GM18870 (cell line): ENCODE measurements around the gene PHLDA3.

Experiments used
- ATAC-seq: cut with Tn5 transposase; IDR thresholded peaks from one replicate; pipeline ENCODE4 v1.9.1; 2021; ENCODE audit warnings: moderate library complexity; ENCODE audit not compliant: unreplicated experiment

The PHLDA3 gene

DNA sequence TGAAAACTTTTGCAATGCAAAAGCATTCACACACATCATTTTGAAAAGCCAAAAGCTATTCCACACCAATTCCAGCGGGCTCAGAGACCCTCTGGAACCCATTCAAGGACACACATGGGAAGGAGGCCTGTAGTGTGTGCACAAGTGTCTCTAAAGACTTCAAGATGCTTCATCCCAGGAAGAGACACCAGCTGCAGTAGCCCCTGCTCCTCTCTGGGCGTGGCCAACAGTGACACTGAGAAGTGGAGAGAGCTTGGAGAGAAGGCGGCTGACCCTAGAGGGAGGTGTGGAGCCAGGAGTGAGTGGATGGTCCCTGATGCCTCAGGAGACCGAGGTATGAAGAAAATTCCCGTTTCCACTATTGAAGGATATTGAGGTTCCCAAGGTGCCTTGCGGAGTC, 32.6 kb downstream of the PHLDA3 start:
- no peak for ATAC-seq

DNA sequence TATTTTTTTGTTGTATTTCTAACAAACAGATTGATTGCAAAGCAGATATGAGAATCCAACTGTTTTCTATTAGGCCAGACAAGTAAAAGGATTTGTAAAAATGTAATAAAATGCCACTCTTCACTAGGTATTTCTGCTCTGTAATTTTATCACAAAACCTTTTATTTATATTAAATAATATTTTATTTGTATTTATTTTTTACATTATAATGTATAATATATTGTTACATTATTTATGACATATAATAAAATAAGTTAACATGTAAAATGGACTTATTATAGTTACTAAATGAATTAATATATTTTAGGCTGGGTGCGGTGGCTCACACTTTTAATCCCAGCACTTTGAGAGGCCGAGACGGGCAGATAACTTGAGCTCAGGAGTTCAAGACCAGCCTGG, 34.7 kb downstream of the PHLDA3 start:
- ATAC-seq: no peak

GRCh38 chr1:201433609-201434008, 35.4 kb downstream of the PHLDA3 start:
- no peak for ATAC-seq

DNA sequence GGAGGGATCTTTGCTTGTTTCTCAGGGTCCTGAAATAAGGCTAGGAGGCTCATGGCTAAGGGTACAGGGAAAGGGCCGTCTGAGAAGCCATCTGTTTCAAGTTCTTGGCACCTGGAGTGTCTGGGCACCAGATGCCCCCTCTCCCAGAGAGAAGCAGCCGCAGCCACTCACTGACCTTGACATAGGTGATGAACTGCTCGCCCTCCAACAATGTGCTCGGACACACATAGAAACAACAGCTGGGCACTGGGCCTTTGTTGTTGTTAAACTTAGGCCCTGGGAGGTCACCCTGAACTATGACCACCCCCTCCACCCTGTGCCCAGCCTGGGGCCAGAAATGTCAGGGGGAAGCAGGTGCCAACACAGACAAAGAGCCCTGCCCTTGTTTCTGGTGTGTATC, 38.2 kb downstream of the PHLDA3 start:
- no peak for ATAC-seq

DNA sequence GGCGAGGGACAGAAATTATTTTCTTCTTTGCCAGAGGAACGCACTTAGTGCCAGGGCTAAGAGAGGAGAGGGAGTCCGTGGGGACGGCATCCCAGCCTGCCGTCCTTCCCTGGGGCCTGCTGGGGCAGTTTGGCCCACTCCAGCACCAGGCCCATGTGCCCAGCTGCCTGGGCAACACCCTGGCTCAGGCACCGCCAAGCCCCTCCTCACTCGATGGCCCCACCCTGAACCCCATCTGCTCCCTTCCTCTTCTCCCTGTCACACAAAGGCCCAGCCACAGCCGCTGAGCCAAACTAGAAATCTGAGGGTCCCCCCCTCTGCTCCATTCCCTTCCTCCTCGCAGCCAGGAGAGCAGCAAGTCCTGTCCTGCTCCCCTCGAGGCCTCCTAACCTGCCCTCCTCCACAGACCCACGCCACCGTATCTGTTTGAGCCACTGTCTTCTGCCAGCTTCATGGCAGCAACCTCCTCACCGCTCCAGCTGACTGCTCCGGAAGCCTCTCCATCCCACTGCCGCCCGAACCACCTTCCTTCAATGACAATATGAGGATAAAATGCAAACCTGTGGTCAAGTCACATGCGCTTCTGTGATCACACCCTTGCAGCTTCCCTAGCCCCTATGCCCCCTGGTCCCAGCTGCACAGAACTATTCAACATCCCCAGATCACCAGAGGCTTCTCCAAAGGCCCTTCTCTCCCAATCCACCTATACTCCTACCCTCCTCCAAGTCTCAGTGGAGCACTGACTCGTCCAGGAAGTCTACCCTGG, 39.1 kb downstream of the PHLDA3 start:
- ATAC-seq: no peak

DNA sequence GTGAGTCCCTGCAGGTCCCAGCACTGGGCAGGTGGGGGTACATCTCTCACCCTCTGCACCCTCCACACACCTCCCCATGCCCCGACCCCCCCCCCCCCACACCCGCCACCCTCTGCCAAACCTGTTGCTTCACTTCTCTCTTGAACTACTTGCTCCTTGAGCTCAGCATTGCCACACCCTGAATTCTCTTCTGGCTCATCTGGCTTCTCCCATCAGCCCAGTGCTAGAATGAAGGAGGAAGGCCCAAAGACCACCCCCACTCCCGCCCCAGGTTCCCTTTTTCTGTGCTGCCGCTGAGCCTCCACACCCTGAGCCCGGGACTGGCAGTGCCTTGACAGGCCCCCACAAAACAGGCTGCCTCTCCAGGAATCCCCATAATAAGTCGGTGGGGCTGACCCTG, 41.0 kb downstream of the PHLDA3 start:
- no peak for ATAC-seq

- ATAC-seq: no peak
These were observed 42.3 kb downstream of the PHLDA3 start for GRCh38 chr1:201426479-201427310.

- no peak for ATAC-seq
These were observed 44.8 kb downstream of the PHLDA3 start for GRCh38 chr1:201424146-201424545.

DNA sequence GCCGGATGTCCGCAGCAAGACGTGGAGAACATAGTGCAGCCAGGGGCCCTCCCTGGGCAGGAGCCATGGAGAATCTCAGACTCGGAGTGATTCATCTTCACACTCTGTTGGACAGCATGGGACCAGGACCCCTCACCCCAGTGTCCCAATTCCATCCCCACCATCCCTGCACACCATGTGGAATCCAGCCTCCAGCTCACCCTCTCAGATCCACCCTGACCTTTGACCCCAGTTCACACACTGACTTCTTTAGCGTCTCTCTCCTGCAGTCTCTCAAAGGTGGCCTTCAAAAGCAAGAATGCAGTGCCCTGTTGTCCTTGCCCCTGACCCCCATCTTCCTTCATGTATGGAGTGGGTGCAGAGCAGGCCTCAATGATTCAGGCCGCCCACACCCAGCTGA, 45.3 kb downstream of the PHLDA3 start:
- no peak for ATAC-seq

GRCh38 chr1:201422436-201423030, 46.5 kb downstream of the PHLDA3 start:
- ATAC-seq: no peak

- ATAC-seq: no peak
These were observed 47.0 kb downstream of the PHLDA3 start for GRCh38 chr1:201422026-201422425.

GRCh38 chr1:201421041-201421440, 47.9 kb downstream of the PHLDA3 start:
- ATAC-seq: no peak

DNA sequence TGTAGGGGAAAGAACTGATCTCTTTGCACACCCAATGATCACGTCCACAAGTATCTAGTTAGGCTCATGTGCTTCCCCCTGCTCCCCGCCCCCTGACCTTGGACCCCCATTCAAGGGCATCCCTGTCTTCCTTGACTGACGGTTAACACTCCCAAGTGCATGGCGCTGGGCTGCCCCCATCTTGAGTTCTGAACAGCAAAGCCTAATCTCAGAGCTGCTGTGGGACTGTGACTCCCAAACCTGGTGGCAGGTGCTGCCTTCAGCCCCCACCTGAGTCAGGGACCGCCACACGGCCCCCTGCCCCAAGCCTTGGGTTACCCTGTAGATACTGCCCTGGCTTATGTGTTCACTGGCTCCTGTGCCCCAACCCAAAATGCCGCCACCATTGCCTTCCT, 48.4 kb downstream of the PHLDA3 start:
- no peak for ATAC-seq

- no peak for ATAC-seq
These were observed 49.0 kb downstream of the PHLDA3 start for GRCh38 chr1:201419746-201420607.

GRCh38 chr1:201419256-201419655, 49.7 kb downstream of the PHLDA3 start:
- no peak for ATAC-seq

DNA sequence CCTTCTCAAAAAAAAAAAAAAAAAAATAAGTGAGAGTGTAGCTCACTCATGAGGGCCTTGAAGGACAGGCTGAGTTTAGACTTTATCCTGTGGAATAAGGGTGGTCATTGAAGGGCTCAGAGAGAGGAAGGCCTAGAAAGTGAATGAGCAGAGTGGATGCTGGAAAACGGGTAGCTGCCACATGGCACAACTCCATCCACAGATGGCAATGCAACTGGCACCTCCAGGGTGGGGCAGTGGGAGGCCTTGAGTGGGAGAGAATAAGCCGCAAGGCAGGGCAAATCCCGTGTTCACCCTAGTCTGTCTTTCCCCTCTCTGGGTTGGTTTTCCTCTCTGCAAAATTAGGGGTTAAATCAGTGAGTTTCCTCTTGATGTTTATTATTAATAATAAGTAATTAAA, 50.5 kb downstream of the PHLDA3 start:
- no peak for ATAC-seq
